GM21786 (cell line): ENCODE results near the gene LSM3.

Experiments used
- ATAC-seq: cut with Tn5 transposase; IDR thresholded peaks from one replicate; pipeline ENCODE4 v1.9.1; 2021; ENCODE audit not compliant: unreplicated experiment

LSM3 gene

GRCh38 chr3:14156843-14157561 is 21.6 kb upstream of the LSM3 start:
- no peak for ATAC-seq

- ATAC-seq = no peak
Observed at GRCh38 chr3:14157951-14158350, 20.7 kb upstream of the LSM3 start.

GRCh38 chr3:14158370-14158769 is 20.2 kb upstream of the LSM3 start:
- no peak for ATAC-seq

- ATAC-seq = no peak
Observed at GRCh38 chr3:14159426-14159825, 19.2 kb upstream of the LSM3 start.

- ATAC-seq = no peak
Observed at GRCh38 chr3:14161282-14161681, 17.3 kb upstream of the LSM3 start.

GRCh38 chr3:14162178-14162577 is 16.4 kb upstream of the LSM3 start:
- no peak for ATAC-seq

- no peak for ATAC-seq
Observed at GRCh38 chr3:14166877-14167603, 11.6 kb upstream of the LSM3 start.

GRCh38 chr3:14169435-14169834 is 9.2 kb upstream of the LSM3 start:
- no peak for ATAC-seq

GRCh38 chr3:14169871-14170270 is 8.7 kb upstream of the LSM3 start:
- ATAC-seq = no peak

GRCh38 chr3:14170531-14171159 is 8.0 kb upstream of the LSM3 start:
- ATAC-seq = no peak

- no peak for ATAC-seq
Observed at GRCh38 chr3:14172496-14172895, 6.1 kb upstream of the LSM3 start.

GRCh38 chr3:14174483-14174882 is 4.1 kb upstream of the LSM3 start:
- no peak for ATAC-seq

- ATAC-seq = peak; percentile 23
Observed at GRCh38 chr3:14175383-14176037, 3.1 kb upstream of the LSM3 start.

GRCh38 chr3:14177580-14178246 is 904 bp upstream of the LSM3 start:
- ATAC-seq = no peak

- ATAC-seq = no peak
Observed at GRCh38 chr3:14179114-14179465, 473 bp downstream of the LSM3 start.

GRCh38 chr3:14179795-14180194 is 1.2 kb downstream of the LSM3 start:
- ATAC-seq = no peak

GRCh38 chr3:14181253-14181652 is 2.6 kb downstream of the LSM3 start:
- no peak for ATAC-seq

GRCh38 chr3:14183015-14183577 is 4.5 kb downstream of the LSM3 start:
- no peak for ATAC-seq

- ATAC-seq = no peak
Observed at GRCh38 chr3:14186854-14187458, 8.3 kb downstream of the LSM3 start.

- no peak for ATAC-seq
Observed at GRCh38 chr3:14188041-14188754, 9.6 kb downstream of the LSM3 start.
